Neural cell (in vitro differentiated cells): ENCODE results near the gene RALGPS2. TPM values are rescaled to one million over a fixed set of nuclear protein-coding genes. Genes with fewer than 3 reads are reported as not detected.
"Not testable (repeated sequence)": the region's sequence is repeated elsewhere in the genome, so short reads cannot be mapped to it uniquely, and the experiment has no call there.

Experiments used
- H2AFZ ChIP-seq: fragments of 200-600, 300-800 bp; sonication (generic), shearing (Covaris generic); 2 replicates; pipeline ENCODE4 v1.6.0; 2014; ENCODE audit warnings: low read depth, mild to moderate bottlenecking, antibody characterized with exemption, low read length, moderate library complexity
- H3F3A ChIP-seq: fragments of 200-600 bp; shearing (Covaris generic); 2 replicates; pipeline ENCODE4 v1.6.1; 2016; ENCODE audit warnings: mild to moderate bottlenecking, moderate library complexity, mixed read lengths, antibody characterized with exemption, low read length; ENCODE audit not compliant: insufficient read depth, poor library complexity, severe bottlenecking
- H3K27ac ChIP-seq: fragments of 200-600, 300-800 bp; sonication (generic), shearing (Covaris generic); 2 replicates; pipeline ENCODE4 v1.5.1; 2014; ENCODE audit warnings: mild to moderate bottlenecking, low read length, moderate library complexity
- H3K27me3 ChIP-seq: fragments of 300-800, 200-600 bp; sonication (generic), shearing (Covaris generic); 2 replicates; pipeline ENCODE4 v1.6.0; 2014; ENCODE audit warnings: mild to moderate bottlenecking, low read depth, low read length, moderate library complexity; ENCODE audit not compliant: insufficient read depth
- H3K36me3 ChIP-seq: fragments of 300-800, 200-600 bp; sonication (generic), shearing (Covaris generic); 2 replicates; pipeline ENCODE4 v1.5.1; 2014; ENCODE audit warnings: mild to moderate bottlenecking, antibody characterized with exemption, low read length, moderate library complexity; ENCODE audit not compliant: insufficient read depth
- H3K4me2 ChIP-seq: fragments of 300-800, 200-600 bp; sonication (generic), shearing (Covaris generic); 2 replicates; pipeline ENCODE4 v1.6.0; 2014; ENCODE audit warnings: mild to moderate bottlenecking, low read length
- H3K4me3 ChIP-seq: fragments of 300-800, 200-600 bp; sonication (generic), shearing (Covaris generic); 2 replicates; pipeline ENCODE4 v1.5.1; 2014; ENCODE audit warnings: mild to moderate bottlenecking, low read length, moderate library complexity
- H3K79me2 ChIP-seq: fragments of 200-600 bp; shearing (Covaris generic); replicated peaks from 2 replicates; pipeline ENCODE4 v1.6.0; 2014; ENCODE audit warnings: mild to moderate bottlenecking, low read length, moderate library complexity; ENCODE audit not compliant: insufficient read depth
- H3K9ac ChIP-seq: fragments of 300-800, 200-600 bp; sonication (generic), shearing (Covaris generic); 2 replicates; pipeline ENCODE4 v1.6.1; 2016; ENCODE audit warnings: mild to moderate bottlenecking, low read length, mixed read lengths
- H3K9me2 ChIP-seq: fragments of 200-600 bp; shearing (Covaris generic); 2 replicates; pipeline ENCODE4 v1.6.1; 2016; ENCODE audit warnings: mild to moderate bottlenecking, low read length, mixed read lengths; ENCODE audit not compliant: insufficient read depth
- H3K9me3 ChIP-seq: fragments of 200-600, 300-800 bp; sonication (generic), shearing (Covaris generic); 2 replicates; pipeline ENCODE4 v1.6.1; 2016; ENCODE audit warnings: mild to moderate bottlenecking, mixed run types, low read length, moderate library complexity, mixed read lengths
- H4K20me1 ChIP-seq: fragments of 200-600 bp; shearing (Covaris generic); 2 replicates; pipeline ENCODE4 v1.6.1; 2016; ENCODE audit warnings: mild to moderate bottlenecking, mixed run types; ENCODE audit not compliant: insufficient read depth
- EP300 ChIP-seq: fragments of 450-650 bp; conservative IDR thresholded peaks from 2 replicates; pipeline ENCODE4 v1.6.1; 2014; ENCODE audit warnings: antibody characterized with exemption, mild to moderate bottlenecking, moderate library complexity; ENCODE audit not compliant: poor library complexity, severe bottlenecking
- EZH2 ChIP-seq: fragments of 200-600, 300-800 bp; shearing (Covaris generic), sonication (generic); IDR thresholded peaks from 2 replicates; pipeline ENCODE4 v1.6.1; 2014; ENCODE audit warnings: antibody characterized with exemption, low read length, borderline replicate concordance, mild to moderate bottlenecking; ENCODE audit not compliant: insufficient read depth, poor library complexity, severe bottlenecking
- MXI1 ChIP-seq: fragments of 450-650 bp; conservative IDR thresholded peaks from 2 replicates; pipeline ENCODE4 v1.6.1; 2014; ENCODE audit warnings: antibody characterized with exemption, mild to moderate bottlenecking; ENCODE audit not compliant: poor library complexity, severe bottlenecking
- POLR2AphosphoS5 ChIP-seq: IDR thresholded peaks from 2 replicates; pipeline ENCODE4 v1.6.1; 2012
- RAD21 ChIP-seq: fragments of 450-650 bp; conservative IDR thresholded peaks from 2 replicates; pipeline ENCODE4 v1.6.1; 2014; ENCODE audit warnings: antibody characterized with exemption, mild to moderate bottlenecking, moderate library complexity
- REST ChIP-seq: IDR thresholded peaks from 2 replicates; pipeline ENCODE4 v1.6.1; 2012; ENCODE audit warnings: borderline replicate concordance
- SMC3 ChIP-seq: fragments of 450-650 bp; conservative IDR thresholded peaks from 2 replicates; pipeline ENCODE4 v1.6.1; 2014; ENCODE audit warnings: antibody characterized with exemption, mild to moderate bottlenecking, moderate library complexity; ENCODE audit not compliant: poor library complexity
- TAF1 ChIP-seq: IDR thresholded peaks from 2 replicates; pipeline ENCODE4 v1.6.1; 2012; ENCODE audit warnings: low read depth
- polyA plus RNA-seq: library from polyadenylated mRNA; depleted of rRNA; stranded (reverse); fragments of >200 nt; gene quantifications from 2 replicates; pipeline ENCODE4 v1.2.3, GENCODE V29; 2014
- TF ChIP-seq, protein P1 (sequence below): fragments of 450-650 bp; IDR thresholded peaks from 2 replicates; pipeline ENCODE4 v1.5.1; 2014; ENCODE audit warnings: antibody characterized with exemption, mild to moderate bottlenecking, moderate library complexity; ENCODE audit not compliant: poor library complexity, severe bottlenecking

Gene RALGPS2
- polyA plus RNA-seq, 1 donor from 2014 or later, result 26.6 TPM

DNA sequence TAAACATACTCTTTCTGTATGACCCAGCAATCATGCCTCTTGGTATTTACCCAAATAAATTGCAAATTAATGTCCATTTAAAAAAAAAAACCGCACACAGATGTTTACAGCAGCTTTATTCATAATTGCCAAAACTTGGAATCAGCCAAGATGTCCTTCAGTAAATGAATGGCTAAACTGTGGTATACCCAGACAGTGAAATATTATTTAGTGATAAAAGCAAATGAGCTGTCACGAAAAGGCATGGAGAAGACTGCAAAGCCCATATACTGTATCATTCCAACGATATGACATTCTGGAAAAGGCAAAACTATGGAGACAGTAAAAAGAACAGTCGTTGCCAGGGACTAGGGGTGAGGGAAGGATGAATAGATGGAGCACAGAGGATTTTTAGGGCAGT is 223.6 kb downstream of the RALGPS2 start:
- no peaks in the 10 kb centered on the region for H3K9me3 ChIP-seq
- H3K27ac ChIP-seq, result no peak overlapping the region
- no peaks in the 10 kb centered on the region for H4K20me1 ChIP-seq
- H3K4me2 ChIP-seq, result no peak overlapping the region
- no peaks in the 10 kb centered on the region for H3K9me2 ChIP-seq
- H2AFZ ChIP-seq, result no peak overlapping the region
- H3F3A ChIP-seq, result no peaks in the 10 kb centered on the region
- no peak overlapping the region for H3K4me3 ChIP-seq
- no peaks in the 10 kb centered on the region for H3K27me3 ChIP-seq
- H3K36me3 ChIP-seq, result no peaks in the 10 kb centered on the region
- TF ChIP-seq SMC3, result no peak
- H3K9ac ChIP-seq, result no peak overlapping the region
- H3K79me2 ChIP-seq, result no peaks in the 10 kb centered on the region

GRCh38 chr1:178949866-178950265 is 224.8 kb downstream of the RALGPS2 start:
- not testable (repeated sequence) for H3K27ac ChIP-seq, H3K9me2 ChIP-seq

GRCh38 chr1:178951600-178951999 is 226.6 kb downstream of the RALGPS2 start:
- Histone ChIP-seq H3K79me2 (no peaks in the 10 kb centered on the region), H3K9me2 (no peaks in the 10 kb centered on the region), H3K27ac (no peak overlapping the region), H3K36me3 (no peaks in the 10 kb centered on the region), H4K20me1 (no peaks in the 10 kb centered on the region), H3K4me3 (no peak overlapping the region), H2AFZ (no peak overlapping the region), H3F3A (no peaks in the 10 kb centered on the region), H3K9ac (no peak overlapping the region), H3K9me3 (no peaks in the 10 kb centered on the region), H3K4me2 (no peak overlapping the region), H3K27me3 (no peaks in the 10 kb centered on the region)
- no peak for TF ChIP-seq EP300
- no peak for TF ChIP-seq EZH2
- TF ChIP-seq MXI1, result no peak
- TF ChIP-seq RAD21, result no peak
- no peak for TF ChIP-seq SMC3
- no peak for TF ChIP-seq TAF1
- TF ChIP-seq POLR2AphosphoS5, result no peak
- TF ChIP-seq, protein P1, sequence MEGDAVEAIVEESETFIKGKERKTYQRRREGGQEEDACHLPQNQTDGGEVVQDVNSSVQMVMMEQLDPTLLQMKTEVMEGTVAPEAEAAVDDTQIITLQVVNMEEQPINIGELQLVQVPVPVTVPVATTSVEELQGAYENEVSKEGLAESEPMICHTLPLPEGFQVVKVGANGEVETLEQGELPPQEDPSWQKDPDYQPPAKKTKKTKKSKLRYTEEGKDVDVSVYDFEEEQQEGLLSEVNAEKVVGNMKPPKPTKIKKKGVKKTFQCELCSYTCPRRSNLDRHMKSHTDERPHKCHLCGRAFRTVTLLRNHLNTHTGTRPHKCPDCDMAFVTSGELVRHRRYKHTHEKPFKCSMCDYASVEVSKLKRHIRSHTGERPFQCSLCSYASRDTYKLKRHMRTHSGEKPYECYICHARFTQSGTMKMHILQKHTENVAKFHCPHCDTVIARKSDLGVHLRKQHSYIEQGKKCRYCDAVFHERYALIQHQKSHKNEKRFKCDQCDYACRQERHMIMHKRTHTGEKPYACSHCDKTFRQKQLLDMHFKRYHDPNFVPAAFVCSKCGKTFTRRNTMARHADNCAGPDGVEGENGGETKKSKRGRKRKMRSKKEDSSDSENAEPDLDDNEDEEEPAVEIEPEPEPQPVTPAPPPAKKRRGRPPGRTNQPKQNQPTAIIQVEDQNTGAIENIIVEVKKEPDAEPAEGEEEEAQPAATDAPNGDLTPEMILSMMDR, result no peak
- TF ChIP-seq REST, result no peak

More at GRCh38 chr1:178949866-178950265, 224.8 kb downstream of the RALGPS2 start:
- H3K4me3 ChIP-seq, H3K36me3 ChIP-seq, H3K4me2 ChIP-seq, H3K9ac ChIP-seq, H3K27me3 ChIP-seq, H3K79me2 ChIP-seq, H2AFZ ChIP-seq, H4K20me1 ChIP-seq, H3K9me3 ChIP-seq, H3F3A ChIP-seq: not testable (repeated sequence)
